GM12872 (cell line): ENCODE data around the gene CNRIP1.

Source experiments
- CTCF ChIP-seq: IDR thresholded peaks from 3 replicates; pipeline ENCODE4 v1.5.1; 2011; ENCODE audit warnings: low read depth, mild to moderate bottlenecking, low read length, moderate library complexity; ENCODE audit not compliant: insufficient read depth

CNRIP1 gene

GRCh38 chr2:68278169-68278568 lies 41.6 kb downstream of the CNRIP1 start:
- no peak for TF ChIP-seq CTCF

- no peak for TF ChIP-seq CTCF
These were observed 45.7 kb downstream of the CNRIP1 start for GRCh38 chr2:68274022-68274421.

GRCh38 chr2:68272246-68272994 lies 47.3 kb downstream of the CNRIP1 start:
- no peak for TF ChIP-seq CTCF

- no peak for TF ChIP-seq CTCF
These were observed 53.1 kb downstream of the CNRIP1 start for GRCh38 chr2:68266655-68267054.

- TF ChIP-seq CTCF: no peak
These were observed 56.1 kb downstream of the CNRIP1 start for GRCh38 chr2:68263632-68264031.

GRCh38 chr2:68258851-68259250 lies 60.9 kb downstream of the CNRIP1 start:
- no peak for TF ChIP-seq CTCF

- TF ChIP-seq CTCF: no peak
These were observed 63.7 kb downstream of the CNRIP1 start for GRCh38 chr2:68256093-68256450.
